Peyer's patch (tissue), 4 donors: ENCODE data around the gene PIGU. TPM values are rescaled to one million over a fixed set of nuclear protein-coding genes. Genes with fewer than 3 reads are reported as not detected.
A peak's percentile ranks its signal among the peaks of the same experiment; 100 is the strongest.
"Not testable (repeated sequence)": the region's sequence is repeated elsewhere in the genome, so short reads cannot be mapped to it uniquely, and the experiment has no call there.

Source experiments
- DNase-seq, 3 donors: peaks; one replicate each; pipeline ENCODE4 v3.0.0-alpha.2; 2017 to 2019
- H3K27ac ChIP-seq, 4 donors: fragments of 200-600 bp; sonication (generic); one replicate each; pipeline ENCODE4 v1.5.1; 2016 to 2019
- H3K27me3 ChIP-seq, 2 donors: fragments of 200-600 bp; sonication (generic); one replicate each; pipeline ENCODE4 v1.5.1; 2019
- H3K36me3 ChIP-seq, 3 donors: fragments of 200-600 bp; sonication (generic); one replicate each; pipeline ENCODE4 v1.5.1; 2016 to 2019
- H3K4me1 ChIP-seq, 4 donors: fragments of 200-600 bp; sonication (generic); one replicate each; pipeline ENCODE4 v1.5.1; 2016 to 2019
- H3K4me3 ChIP-seq, 4 donors: fragments of 200-600 bp; sonication (generic); 1 replicate in 3 of 4; 2 replicates in 1 of 4; pipeline ENCODE4 v1.5.1; 2016 to 2019; ENCODE audit warnings: mild to moderate bottlenecking in 1 of 4
- H3K9me3 ChIP-seq, 4 donors: fragments of 200-600 bp; sonication (generic); one replicate each; pipeline ENCODE4 v1.5.1; 2016 to 2019; ENCODE audit warnings: mild to moderate bottlenecking in 1 of 4
- CTCF ChIP-seq, 6 experiments: fragments of 450-650 bp in 4 of 6; fragments of 200-600 bp in 2 of 6; sonication (generic) in 1 of 6; IDR thresholded peaks; one replicate each; pipeline ENCODE4 v1.5.1; 2017 to 2019; ENCODE audit warnings: antibody characterized with exemption in 6 of 6, mild to moderate bottlenecking in 3 of 6, moderate library complexity in 1 of 6
- POLR2A ChIP-seq, 2 donors: fragments of 450-650 bp; IDR thresholded peaks; one replicate each; pipeline ENCODE4 v1.5.1; 2017; ENCODE audit warnings: antibody characterized with exemption in 2 of 2, mild to moderate bottlenecking in 2 of 2, moderate library complexity in 2 of 2
- total RNA-seq, 4 donors: library from RNA; depleted of rRNA; stranded (reverse); fragments of >200 nt; gene quantifications; one replicate each; pipeline ENCODE4 v1.1.0, GENCODE V29; 2016

PIGU gene
- total RNA-seq, 4 donors from 2014 or later, result 6.6 to 29.5 (median 18.4) TPM

DNA sequence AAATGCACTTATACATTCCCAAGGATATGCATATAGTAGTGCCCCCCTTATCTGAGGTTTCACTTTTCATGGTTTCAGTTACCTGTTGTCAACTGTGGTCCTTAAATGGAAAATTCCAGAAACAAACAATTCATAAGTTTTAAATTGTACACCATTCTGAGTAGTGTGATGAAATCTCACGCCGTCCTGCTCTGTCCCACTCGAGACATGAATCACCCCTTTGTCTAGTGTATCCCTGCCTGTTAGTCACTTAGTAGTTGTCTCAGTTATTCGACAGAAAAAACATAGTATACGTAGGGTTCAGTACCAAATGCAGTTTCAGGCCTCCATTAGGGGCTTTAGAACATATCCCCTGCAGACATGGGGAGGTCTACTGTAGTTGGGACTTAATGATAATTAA is 61.4 kb downstream of the PIGU start:
- H3K27me3 ChIP-seq, result no peaks in the 10 kb centered on the region
- no peak for DNase-seq
- TF ChIP-seq POLR2A (IDR thresholded peaks at IDR 0.05) (no peak), CTCF (IDR thresholded peaks at IDR 0.05) (no peak)
- no peak overlapping the region for H3K4me3 ChIP-seq
- no peaks in the 10 kb centered on the region for H3K9me3 ChIP-seq
- H3K4me1 ChIP-seq, result no peaks in the 10 kb centered on the region
- H3K27ac ChIP-seq, result no peak overlapping the region
- H3K36me3 ChIP-seq, result peaks cover 0 to 14% (median 0%) of the 10 kb centered on the region in 3 donors

DNA sequence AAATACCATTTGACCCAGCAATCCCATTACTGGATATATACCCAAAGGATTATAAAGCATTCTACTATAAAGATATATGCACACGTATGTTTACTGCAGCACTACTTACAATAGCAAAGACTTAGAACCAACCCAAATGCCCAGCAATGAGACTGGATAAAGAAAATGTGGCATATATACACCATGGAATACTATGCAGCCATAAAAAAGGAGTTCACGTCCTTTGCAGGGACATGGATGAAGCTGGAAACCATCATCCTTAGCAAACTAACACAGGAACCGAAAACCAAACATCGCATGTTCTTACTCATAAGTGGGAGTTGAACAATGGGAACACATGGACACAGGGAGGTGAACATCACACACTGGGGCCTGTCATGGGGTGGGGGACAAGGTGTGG is 64.9 kb downstream of the PIGU start:
- not testable (repeated sequence) for H3K4me1 ChIP-seq, H3K27ac ChIP-seq, H3K27me3 ChIP-seq, DNase-seq, H3K9me3 ChIP-seq, H3K4me3 ChIP-seq
- peaks cover 0 to 14% (median 0%) of the 10 kb centered on the region in 3 donors for H3K36me3 ChIP-seq

DNA sequence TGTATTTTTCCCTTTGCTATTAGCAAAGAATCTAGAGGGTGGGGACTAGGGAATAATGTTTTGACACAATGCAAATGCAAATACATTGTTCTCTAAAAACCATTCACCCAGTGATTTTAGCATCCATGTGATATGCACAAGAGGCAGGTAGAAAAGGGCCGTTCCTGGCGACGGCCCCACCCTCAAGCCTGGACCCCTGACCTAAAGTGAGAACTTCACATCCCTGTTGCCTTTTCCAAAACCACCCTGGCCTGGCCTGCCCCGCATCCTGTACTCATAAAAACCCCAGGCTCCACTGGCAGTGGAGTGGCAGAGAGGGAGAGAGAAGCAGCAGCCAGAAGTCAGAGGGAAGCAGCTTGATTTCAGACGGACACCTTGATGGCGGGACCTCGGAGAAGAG is 69.8 kb downstream of the PIGU start:
- Histone ChIP-seq H3K9me3 (no peaks in the 10 kb centered on the region), H3K4me1 (no peaks in the 10 kb centered on the region), H3K27me3 (no peaks in the 10 kb centered on the region), H3K4me3 (no peak overlapping the region), H3K36me3 (no peaks in the 10 kb centered on the region), H3K27ac (no peak overlapping the region)
- no peak for DNase-seq
- TF ChIP-seq CTCF (IDR thresholded peaks at IDR 0.05), result no peak
- no peak for TF ChIP-seq POLR2A (IDR thresholded peaks at IDR 0.05)

DNA sequence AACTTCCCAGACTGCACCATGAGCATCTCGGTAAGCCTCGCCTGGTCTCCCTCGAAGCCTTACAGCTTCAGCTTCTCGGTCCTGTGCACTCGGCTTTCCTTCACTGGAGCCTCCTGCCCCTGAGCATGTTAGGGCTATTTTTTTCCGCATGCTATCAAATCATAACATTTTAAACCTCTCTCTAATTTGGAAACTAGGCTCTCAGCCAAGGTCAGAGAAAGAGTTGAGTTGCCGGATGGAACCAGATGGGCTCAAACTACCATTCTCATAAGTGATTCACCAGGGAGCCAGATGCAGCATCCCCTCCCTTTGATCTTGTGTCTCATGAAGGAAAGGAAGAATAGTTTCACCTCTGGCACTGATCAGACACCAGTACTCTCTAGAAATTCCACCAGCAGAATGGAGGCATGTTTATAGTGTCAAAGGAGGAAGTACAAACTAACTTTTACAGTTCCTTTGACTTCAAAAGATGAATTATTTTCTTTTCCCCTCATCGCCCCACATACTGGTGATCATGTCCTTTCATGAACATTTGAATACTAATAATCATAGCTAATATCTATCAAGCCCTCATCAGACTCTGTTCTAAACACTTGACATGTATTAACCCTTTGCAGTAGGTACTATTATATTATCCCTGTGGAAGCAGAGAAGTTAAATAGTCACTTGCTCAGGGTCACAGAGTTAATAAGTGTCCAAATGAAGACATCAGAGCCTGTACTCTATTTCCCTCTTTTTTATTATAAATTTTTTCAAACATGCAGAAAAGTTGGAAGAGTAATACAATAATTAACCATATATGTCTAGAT is 71.7 kb downstream of the PIGU start:
- no peaks in the 10 kb centered on the region for H3K36me3 ChIP-seq
- no peak overlapping the region for H3K4me3 ChIP-seq
- DNase-seq, result no peak
- no peaks in the 10 kb centered on the region for H3K4me1 ChIP-seq
- TF ChIP-seq CTCF (IDR thresholded peaks at IDR 0.05) (no peak), POLR2A (IDR thresholded peaks at IDR 0.05) (no peak)
- H3K27ac ChIP-seq, result peak overlapping the region in 1 of 4 donors; percentile 20
- no peaks in the 10 kb centered on the region for H3K9me3 ChIP-seq
- no peaks in the 10 kb centered on the region for H3K27me3 ChIP-seq

GRCh38 chr20:34600892-34601653 is 75.8 kb downstream of the PIGU start:
- no peak for TF ChIP-seq CTCF (IDR thresholded peaks at IDR 0.05)
- no peak for TF ChIP-seq POLR2A (IDR thresholded peaks at IDR 0.05)
- no peak overlapping the region for H3K4me3 ChIP-seq
- no peak for DNase-seq
- no peaks in the 10 kb centered on the region for H3K27me3 ChIP-seq
- no peaks in the 10 kb centered on the region for H3K4me1 ChIP-seq
- no peaks in the 10 kb centered on the region for H3K36me3 ChIP-seq
- H3K27ac ChIP-seq, result peak overlapping the region in 2 of 4 donors; percentile 11 to 57
- H3K9me3 ChIP-seq, result no peaks in the 10 kb centered on the region
